Trophoblast cell (in vitro differentiated cells and primary cell): ENCODE data around the gene PTPRN2.

Experiments
- DNase-seq, 2 donors: peaks; one replicate each; pipeline ENCODE4 v3.0.0-alpha.2; 2016
- H2AFZ ChIP-seq: 2 replicates; pipeline ENCODE4 v1.6.1; 2013; ENCODE audit warnings: low read length, moderate library complexity, mild to moderate bottlenecking; ENCODE audit not compliant: insufficient read depth, poor library complexity
- H2AK5ac ChIP-seq: 2 replicates; pipeline ENCODE4 v1.6.1; 2013; ENCODE audit warnings: mild to moderate bottlenecking, low read length
- H2BK120ac ChIP-seq: 2 replicates; pipeline ENCODE4 v1.6.1; 2013; ENCODE audit warnings: low read length, mild to moderate bottlenecking, moderate library complexity; ENCODE audit not compliant: insufficient read depth, poor library complexity
- H2BK12ac ChIP-seq: 2 replicates; pipeline ENCODE4 v1.6.1; 2013; ENCODE audit warnings: mild to moderate bottlenecking, low read length, moderate library complexity
- H2BK5ac ChIP-seq: 2 replicates; pipeline ENCODE4 v1.6.1; 2013; ENCODE audit warnings: low read length, low read depth, moderate library complexity, mild to moderate bottlenecking; ENCODE audit not compliant: poor library complexity
- H3K14ac ChIP-seq: 2 replicates; pipeline ENCODE4 v1.6.1; 2013; ENCODE audit warnings: mild to moderate bottlenecking, low read length
- H3K18ac ChIP-seq: 2 replicates; pipeline ENCODE4 v1.6.1; 2013; ENCODE audit warnings: mild to moderate bottlenecking, low read length
- H3K23ac ChIP-seq: 2 replicates; pipeline ENCODE4 v1.6.1; 2013; ENCODE audit warnings: low read length
- H3K27ac ChIP-seq: 2 replicates; pipeline ENCODE4 v1.5.1; 2013; ENCODE audit warnings: low read depth, mild to moderate bottlenecking, inconsistent platforms, low read length, moderate library complexity
- H3K27me3 ChIP-seq: 2 replicates; pipeline ENCODE4 v1.6.1; 2013; ENCODE audit warnings: inconsistent platforms, mild to moderate bottlenecking, low read length, moderate library complexity; ENCODE audit not compliant: insufficient read depth
- H3K36me3 ChIP-seq, 2 experiments: 1 replicate in 1 of 2; 2 replicates in 1 of 2; pipeline ENCODE4 v1.6.1; 2013; ENCODE audit warnings: low read length in 2 of 2, mild to moderate bottlenecking in 2 of 2, moderate library complexity in 1 of 2; ENCODE audit not compliant: insufficient read depth in 2 of 2, control insufficient read depth in 1 of 2
- H3K4ac ChIP-seq: 2 replicates; pipeline ENCODE4 v1.6.1; 2013; ENCODE audit warnings: low read depth, mild to moderate bottlenecking, low read length, moderate library complexity
- H3K4me1 ChIP-seq, 2 experiments: 1 replicate in 1 of 2; 2 replicates in 1 of 2; pipeline ENCODE4 v1.6.1; 2013; ENCODE audit warnings: low read length in 2 of 2, mild to moderate bottlenecking in 2 of 2, moderate library complexity in 1 of 2; ENCODE audit not compliant: insufficient read depth in 2 of 2, control insufficient read depth in 1 of 2
- H3K4me2 ChIP-seq: 2 replicates; pipeline ENCODE4 v1.6.1; 2013; ENCODE audit warnings: inconsistent platforms, mild to moderate bottlenecking, low read length, moderate library complexity
- H3K4me3 ChIP-seq: 2 replicates; pipeline ENCODE4 v1.5.1; 2013; ENCODE audit warnings: mild to moderate bottlenecking, low read depth, low read length, inconsistent platforms
- H3K79me1 ChIP-seq: one replicate; pipeline ENCODE4 v1.6.1; 2013; ENCODE audit warnings: low read length
- H3K79me2 ChIP-seq: 2 replicates; pipeline ENCODE4 v1.6.1; 2013; ENCODE audit warnings: low read length, mild to moderate bottlenecking; ENCODE audit not compliant: control insufficient read depth, insufficient read depth, poor library complexity
- H3K9ac ChIP-seq: 2 replicates; pipeline ENCODE4 v1.6.1; 2013; ENCODE audit warnings: mild to moderate bottlenecking, low read length
- H3K9me3 ChIP-seq: 2 replicates; pipeline ENCODE4 v1.6.1; 2013; ENCODE audit warnings: low read depth, mild to moderate bottlenecking, control low read depth, inconsistent platforms, low read length; ENCODE audit not compliant: insufficient read depth
- H4K12ac ChIP-seq: 2 replicates; pipeline ENCODE4 v1.6.1; 2013; ENCODE audit warnings: low read depth, mild to moderate bottlenecking, low read length, moderate library complexity
- H4K8ac ChIP-seq: 2 replicates; pipeline ENCODE4 v1.6.1; 2013; ENCODE audit warnings: low read depth, mild to moderate bottlenecking, low read length, moderate library complexity
- H4K91ac ChIP-seq: one replicate; pipeline ENCODE4 v1.6.1; 2013; ENCODE audit warnings: low read depth, mild to moderate bottlenecking, low read length, moderate library complexity
- WGBS: extraction: QIAGEN DNeasy Blood & Tissue Kit; methylation state at CpG from one replicate; pipeline ENCODE4 v1.1.7; 2013; ENCODE audit warnings: missing lambda C conversion rate; ENCODE audit not compliant: insufficient read length, insufficient coverage; ENCODE audit errors: extremely low coverage; 5-methylcytosine and 5-hydroxymethylcytosine counted together

Gene PTPRN2

GRCh38 chr7:158248816-158249215 lies 338.8 kb downstream of the PTPRN2 start:
- Histone ChIP-seq H2BK12ac (no peak overlapping the region), H3K23ac (no peak overlapping the region), H3K27ac (no peak overlapping the region), H2BK5ac (no peak overlapping the region), H4K91ac (no peak overlapping the region), H3K4ac (no peak overlapping the region), H3K4me3 (peak overlapping the region; percentile 47), H2AK5ac (no peak overlapping the region), H3K4me1 (no peaks in the 10 kb centered on the region), H2AFZ (no peak overlapping the region), H3K36me3 (no peaks in the 10 kb centered on the region), H4K12ac (no peak overlapping the region), H3K9ac (no peak overlapping the region), H2BK120ac (no peak overlapping the region), H3K79me1 (no peaks in the 10 kb centered on the region), H3K9me3 (peaks cover 54% of the 10 kb centered on the region), H3K27me3 (no peaks in the 10 kb centered on the region), H4K8ac (no peak overlapping the region), H3K4me2 (no peak overlapping the region), H3K79me2 (no peaks in the 10 kb centered on the region), H3K14ac (no peak overlapping the region), H3K18ac (no peak overlapping the region)
- no peak for DNase-seq
- no CpG with 5 or more reads among the region's 10 CpGs for WGBS

- H3K36me3 ChIP-seq, result no peaks in the 10 kb centered on the region
- no peak overlapping the region for H3K18ac ChIP-seq
- DNase-seq, result no peak
- no peak overlapping the region for H3K4me3 ChIP-seq
- no peak overlapping the region for H4K91ac ChIP-seq
- no peak overlapping the region for H4K8ac ChIP-seq
- H2AFZ ChIP-seq, result no peak overlapping the region
- peaks cover 54% of the 10 kb centered on the region for H3K9me3 ChIP-seq
- no peak overlapping the region for H2BK12ac ChIP-seq
- H3K27ac ChIP-seq, result no peak overlapping the region
- H3K14ac ChIP-seq, result no peak overlapping the region
- no peak overlapping the region for H3K23ac ChIP-seq
- H3K4ac ChIP-seq, result no peak overlapping the region
- no peaks in the 10 kb centered on the region for H3K79me2 ChIP-seq
- WGBS, result no CpG with 5 or more reads among the region's 14 CpGs
- H2BK120ac ChIP-seq, result no peak overlapping the region
- no peak overlapping the region for H3K4me2 ChIP-seq
- no peak overlapping the region for H3K9ac ChIP-seq
- H2AK5ac ChIP-seq, result no peak overlapping the region
- H2BK5ac ChIP-seq, result no peak overlapping the region
- no peaks in the 10 kb centered on the region for H3K27me3 ChIP-seq
- no peaks in the 10 kb centered on the region for H3K79me1 ChIP-seq
- no peak overlapping the region for H4K12ac ChIP-seq
- no peaks in the 10 kb centered on the region for H3K4me1 ChIP-seq
Measured at GRCh38 chr7:158247758-158248487, 339.7 kb downstream of the PTPRN2 start.

GRCh38 chr7:158246960-158247673 lies 340.5 kb downstream of the PTPRN2 start:
- H3K9ac ChIP-seq, result no peak overlapping the region
- no peaks in the 10 kb centered on the region for H3K79me1 ChIP-seq
- H3K36me3 ChIP-seq, result no peaks in the 10 kb centered on the region
- no peak overlapping the region for H3K18ac ChIP-seq
- no peak overlapping the region for H3K27ac ChIP-seq
- H3K4ac ChIP-seq, result no peak overlapping the region
- no peak overlapping the region for H2BK5ac ChIP-seq
- H4K8ac ChIP-seq, result no peak overlapping the region
- H2BK12ac ChIP-seq, result no peak overlapping the region
- peaks cover 52% of the 10 kb centered on the region for H3K9me3 ChIP-seq
- no peaks in the 10 kb centered on the region for H3K79me2 ChIP-seq
- H3K4me3 ChIP-seq, result no peak overlapping the region
- no peak overlapping the region for H2AFZ ChIP-seq
- no CpG with 5 or more reads among the region's 28 CpGs for WGBS
- H3K14ac ChIP-seq, result no peak overlapping the region
- H2BK120ac ChIP-seq, result no peak overlapping the region
- no peak overlapping the region for H4K91ac ChIP-seq
- no peak for DNase-seq
- H3K4me1 ChIP-seq, result no peaks in the 10 kb centered on the region
- H2AK5ac ChIP-seq, result no peak overlapping the region
- H3K4me2 ChIP-seq, result no peak overlapping the region
- H3K23ac ChIP-seq, result no peak overlapping the region
- H4K12ac ChIP-seq, result no peak overlapping the region
- no peaks in the 10 kb centered on the region for H3K27me3 ChIP-seq

- H4K91ac ChIP-seq, result no peak overlapping the region
- no peaks in the 10 kb centered on the region for H3K27me3 ChIP-seq
- WGBS, result no CpG with 5 or more reads among the region's 24 CpGs
- H3K9ac ChIP-seq, result no peak overlapping the region
- no peak overlapping the region for H4K8ac ChIP-seq
- no peaks in the 10 kb centered on the region for H3K36me3 ChIP-seq
- no peak overlapping the region for H3K4me2 ChIP-seq
- H2BK5ac ChIP-seq, result no peak overlapping the region
- peaks cover 46% of the 10 kb centered on the region for H3K9me3 ChIP-seq
- no peak overlapping the region for H3K27ac ChIP-seq
- H3K4me1 ChIP-seq, result no peaks in the 10 kb centered on the region
- no peak overlapping the region for H2BK120ac ChIP-seq
- H3K4ac ChIP-seq, result no peak overlapping the region
- H3K79me1 ChIP-seq, result no peaks in the 10 kb centered on the region
- no peak overlapping the region for H3K23ac ChIP-seq
- no peak overlapping the region for H4K12ac ChIP-seq
- H3K4me3 ChIP-seq, result peak overlapping the region; percentile 54
- no peak overlapping the region for H3K14ac ChIP-seq
- no peak overlapping the region for H2AK5ac ChIP-seq
- no peak overlapping the region for H2BK12ac ChIP-seq
- DNase-seq, result no peak
- no peak overlapping the region for H3K18ac ChIP-seq
- H3K79me2 ChIP-seq, result no peaks in the 10 kb centered on the region
- H2AFZ ChIP-seq, result no peak overlapping the region
Measured at GRCh38 chr7:158246272-158246959, 341.2 kb downstream of the PTPRN2 start.
